SU-DHL-6 (cell line): Measurements from ENCODE around the gene GBX2.

Experiments
- H2AFZ ChIP-seq: fragments of 200-600 bp; sonication (generic); 2 replicates; pipeline ENCODE4 v1.6.1; 2014; ENCODE audit warnings: low read depth, mild to moderate bottlenecking, moderate library complexity, mixed read lengths, antibody characterized with exemption, low read length; ENCODE audit not compliant: severe bottlenecking
- H3F3A ChIP-seq: fragments of 200-600 bp; shearing (Covaris generic); 2 replicates; pipeline ENCODE4 v1.6.0; 2016; ENCODE audit warnings: antibody characterized with exemption, mild to moderate bottlenecking; ENCODE audit not compliant: insufficient read depth
- H3K27ac ChIP-seq: fragments of 200-600 bp; sonication (generic); 2 replicates; pipeline ENCODE4 v1.5.1; 2016; ENCODE audit warnings: low read depth, mild to moderate bottlenecking, low read length, moderate library complexity, mixed read lengths
- H3K27me3 ChIP-seq: fragments of 200-600 bp; sonication (generic), shearing (Covaris generic); 2 replicates; pipeline ENCODE4 v1.6.0; 2014; ENCODE audit warnings: mild to moderate bottlenecking, low read length
- H3K36me3 ChIP-seq: fragments of 200-600 bp; sonication (generic); 2 replicates; pipeline ENCODE4 v1.6.1; 2014; ENCODE audit warnings: mild to moderate bottlenecking, low read length, mixed read lengths
- H3K4me2 ChIP-seq: fragments of 300-600, 200-600 bp; shearing (Covaris generic), sonication (generic); 2 replicates; pipeline ENCODE4 v1.6.0; 2014; ENCODE audit warnings: low read length, low read depth, mild to moderate bottlenecking; ENCODE audit not compliant: poor library complexity, severe bottlenecking
- H3K4me3 ChIP-seq: fragments of 200-600 bp; sonication (generic); 2 replicates; pipeline ENCODE4 v1.5.1; 2014; ENCODE audit warnings: antibody characterized with exemption, low read length, mild to moderate bottlenecking, mixed read lengths; ENCODE audit not compliant: insufficient read depth, poor library complexity, severe bottlenecking
- H3K79me2 ChIP-seq: fragments of 200-600 bp; sonication (generic); 2 replicates; pipeline ENCODE4 v1.6.1; 2014; ENCODE audit warnings: mild to moderate bottlenecking, low read length, moderate library complexity; ENCODE audit not compliant: insufficient read depth
- H3K9ac ChIP-seq: fragments of 200-600 bp; sonication (generic); 2 replicates; pipeline ENCODE4 v1.7.0; 2014; ENCODE audit warnings: mild to moderate bottlenecking, low read length
- H3K9me2 ChIP-seq: fragments of 200-600 bp; sonication (generic); replicated peaks from 2 replicates; pipeline ENCODE4 v1.6.1; 2014; ENCODE audit warnings: low read length; ENCODE audit not compliant: insufficient read depth
- H3K9me3 ChIP-seq: fragments of 200-600 bp; sonication (generic); 2 replicates; pipeline ENCODE4 v1.6.1; 2014; ENCODE audit warnings: low read length, mixed read lengths; ENCODE audit not compliant: insufficient read depth
- H4K20me1 ChIP-seq: fragments of 200-600 bp; sonication (generic); 2 replicates; pipeline ENCODE4 v1.6.1; 2014; ENCODE audit warnings: low read depth, mild to moderate bottlenecking, antibody characterized with exemption, low read length, moderate library complexity, mixed read lengths
- EZH2phosphoT487 ChIP-seq: fragments of 200-600 bp; sonication (generic), shearing (Covaris generic); conservative IDR thresholded peaks from 2 replicates; pipeline ENCODE4 v1.6.1; 2018; ENCODE audit warnings: mild to moderate bottlenecking, antibody characterized with exemption, low read length, moderate library complexity, mixed read lengths
- TF ChIP-seq, protein P1 (sequence below): fragments of 200-600 bp; sonication (generic); IDR thresholded peaks from one replicate; pipeline ENCODE4 v1.5.1; 2017; ENCODE audit warnings: antibody characterized with exemption, mild to moderate bottlenecking, low read length, moderate library complexity; ENCODE audit not compliant: insufficient read depth, poor library complexity, severe bottlenecking

The GBX2 gene

DNA sequence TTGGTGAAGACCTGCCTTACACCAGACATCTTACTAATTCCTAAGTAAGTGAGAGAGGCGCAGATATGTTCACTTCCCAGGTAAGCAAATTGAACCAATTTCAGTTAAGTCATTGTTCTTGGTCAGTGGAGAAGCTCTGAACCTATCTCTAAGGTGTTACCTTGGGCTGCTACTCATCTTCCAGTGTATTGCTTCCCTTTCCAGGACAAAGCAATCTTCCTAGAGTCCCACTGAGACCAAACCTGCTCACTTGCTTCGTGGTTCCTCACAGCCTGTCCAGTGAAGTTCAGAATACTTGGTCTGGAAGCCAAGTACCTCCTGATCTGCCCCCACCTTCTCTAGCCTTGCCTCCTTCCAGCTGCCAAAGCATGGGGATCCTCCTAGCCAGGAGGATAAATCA is 22.5 kb upstream of the GBX2 start:
- H3F3A ChIP-seq = no peaks in the 10 kb centered on the region
- no peaks in the 10 kb centered on the region for H3K79me2 ChIP-seq
- no peaks in the 10 kb centered on the region for H3K9me3 ChIP-seq
- H3K9me2 ChIP-seq = no peaks in the 10 kb centered on the region
- TF ChIP-seq EZH2phosphoT487 = no peak
- TF ChIP-seq, protein P1, sequence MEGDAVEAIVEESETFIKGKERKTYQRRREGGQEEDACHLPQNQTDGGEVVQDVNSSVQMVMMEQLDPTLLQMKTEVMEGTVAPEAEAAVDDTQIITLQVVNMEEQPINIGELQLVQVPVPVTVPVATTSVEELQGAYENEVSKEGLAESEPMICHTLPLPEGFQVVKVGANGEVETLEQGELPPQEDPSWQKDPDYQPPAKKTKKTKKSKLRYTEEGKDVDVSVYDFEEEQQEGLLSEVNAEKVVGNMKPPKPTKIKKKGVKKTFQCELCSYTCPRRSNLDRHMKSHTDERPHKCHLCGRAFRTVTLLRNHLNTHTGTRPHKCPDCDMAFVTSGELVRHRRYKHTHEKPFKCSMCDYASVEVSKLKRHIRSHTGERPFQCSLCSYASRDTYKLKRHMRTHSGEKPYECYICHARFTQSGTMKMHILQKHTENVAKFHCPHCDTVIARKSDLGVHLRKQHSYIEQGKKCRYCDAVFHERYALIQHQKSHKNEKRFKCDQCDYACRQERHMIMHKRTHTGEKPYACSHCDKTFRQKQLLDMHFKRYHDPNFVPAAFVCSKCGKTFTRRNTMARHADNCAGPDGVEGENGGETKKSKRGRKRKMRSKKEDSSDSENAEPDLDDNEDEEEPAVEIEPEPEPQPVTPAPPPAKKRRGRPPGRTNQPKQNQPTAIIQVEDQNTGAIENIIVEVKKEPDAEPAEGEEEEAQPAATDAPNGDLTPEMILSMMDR = no peak
- no peaks in the 10 kb centered on the region for H3K36me3 ChIP-seq
- no peak overlapping the region for H3K27ac ChIP-seq
- H3K4me2 ChIP-seq = no peak overlapping the region
- no peaks in the 10 kb centered on the region for H3K27me3 ChIP-seq
- H3K9ac ChIP-seq = no peak overlapping the region
- no peak overlapping the region for H3K4me3 ChIP-seq
- no peak overlapping the region for H2AFZ ChIP-seq
- H4K20me1 ChIP-seq = no peaks in the 10 kb centered on the region

DNA sequence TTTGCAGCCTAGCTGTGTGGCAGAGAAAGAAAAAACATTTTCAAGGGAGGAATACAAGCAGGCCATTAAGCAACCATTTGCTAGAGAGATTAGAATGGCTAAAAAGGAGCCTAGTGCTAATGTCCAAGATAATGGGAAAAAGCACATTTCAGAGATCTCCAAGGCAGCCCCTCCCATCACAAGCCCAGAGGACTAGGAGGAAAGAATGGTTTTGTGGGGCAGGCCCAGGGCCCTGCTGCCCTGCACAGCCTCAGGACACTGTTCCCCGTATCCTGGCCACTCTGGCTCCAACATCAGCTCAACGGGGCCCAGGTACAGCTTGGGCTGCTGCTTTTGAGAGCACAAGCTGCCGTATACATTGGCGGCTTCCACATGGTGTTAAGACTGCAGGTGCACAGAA is 16.5 kb upstream of the GBX2 start:
- H3K27me3 ChIP-seq = no peaks in the 10 kb centered on the region
- no peak overlapping the region for H2AFZ ChIP-seq
- no peak overlapping the region for H3K9ac ChIP-seq
- no peak overlapping the region for H3K4me2 ChIP-seq
- no peak overlapping the region for H3K27ac ChIP-seq
- H3K9me3 ChIP-seq = no peaks in the 10 kb centered on the region
- H3K79me2 ChIP-seq = no peaks in the 10 kb centered on the region
- no peak overlapping the region for H3K4me3 ChIP-seq
- no peaks in the 10 kb centered on the region for H4K20me1 ChIP-seq
- H3K9me2 ChIP-seq = no peaks in the 10 kb centered on the region
- no peaks in the 10 kb centered on the region for H3F3A ChIP-seq
- no peaks in the 10 kb centered on the region for H3K36me3 ChIP-seq
- TF ChIP-seq, protein P1 = no peak
- no peak for TF ChIP-seq EZH2phosphoT487

DNA sequence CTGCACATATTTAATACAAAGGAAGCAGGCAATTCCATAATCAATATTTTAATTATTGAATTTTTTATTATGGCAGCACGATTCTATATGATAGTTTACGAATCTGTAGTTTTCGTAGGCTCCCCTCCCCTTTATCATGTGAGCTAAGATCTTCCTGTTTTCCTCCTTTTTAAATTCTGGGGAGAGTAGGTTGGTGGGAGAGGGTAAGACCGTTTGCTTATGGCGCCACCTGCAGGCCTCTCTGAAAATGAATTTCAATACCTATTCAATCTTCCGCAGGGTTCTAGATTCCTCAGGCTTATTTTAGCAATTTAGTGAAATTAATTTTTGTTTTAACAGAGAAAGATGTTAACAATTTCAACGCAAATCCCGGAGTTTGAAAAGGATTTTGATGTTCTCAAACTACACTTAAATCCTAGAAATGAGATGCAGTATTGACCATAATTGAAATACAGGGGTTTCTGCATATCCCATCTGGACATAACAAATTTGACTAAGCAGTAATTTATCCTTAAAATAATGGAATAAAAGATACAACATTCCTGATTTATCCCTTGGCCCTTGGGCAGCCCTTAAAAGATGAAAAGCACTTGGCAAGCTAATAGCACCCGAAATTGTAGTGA is 12.8 kb upstream of the GBX2 start:
- Histone ChIP-seq H3K9me2 (no peaks in the 10 kb centered on the region), H3K9ac (no peak overlapping the region), H3F3A (no peaks in the 10 kb centered on the region), H3K4me3 (no peak overlapping the region), H4K20me1 (no peaks in the 10 kb centered on the region), H3K27ac (no peak overlapping the region), H3K27me3 (no peaks in the 10 kb centered on the region), H3K79me2 (no peaks in the 10 kb centered on the region), H3K9me3 (no peaks in the 10 kb centered on the region), H2AFZ (no peak overlapping the region), H3K36me3 (no peaks in the 10 kb centered on the region), H3K4me2 (no peak overlapping the region)
- no peak for TF ChIP-seq EZH2phosphoT487
- TF ChIP-seq, protein P1 = peak; percentile 70
